GM23338 (cell line): ENCODE measurements around the gene FBXL5. TPM values are rescaled to one million over a fixed set of nuclear protein-coding genes. Genes with fewer than 3 reads are reported as not detected.

Experiments used
- ATAC-seq: fragments of 200-7000 bp; cut with Tn5 transposase; 3 replicates; pipeline ENCODE4 v1.9.1; 2020
- DNase-seq: peaks from one replicate; pipeline ENCODE4 v3.0.0-alpha.2; 2015; ENCODE audit warnings: low spot score
- H2AFZ ChIP-seq: fragments of 200-600 bp; sonication (generic); 2 replicates; pipeline ENCODE4 v1.8.0; 2016; ENCODE audit warnings: antibody characterized with exemption, mild to moderate bottlenecking, moderate library complexity
- H3F3A ChIP-seq: fragments of 200-600 bp; sonication (generic); replicated peaks from 2 replicates; pipeline ENCODE4 v1.8.0; 2017; ENCODE audit warnings: antibody characterized with exemption, mixed run types, low read depth
- H3K27ac ChIP-seq: fragments of 200-600 bp; sonication (generic); 2 replicates; pipeline ENCODE4 v1.6.1; 2016; ENCODE audit warnings: low read depth
- H3K27me3 ChIP-seq: fragments of 200-600 bp; sonication (generic); 2 replicates; pipeline ENCODE4 v1.8.0; 2016; ENCODE audit warnings: mild to moderate bottlenecking, mixed run types, moderate library complexity; ENCODE audit not compliant: insufficient read depth
- H3K36me3 ChIP-seq: fragments of 200-600 bp; sonication (generic); 2 replicates; pipeline ENCODE4 v1.8.0; 2016; ENCODE audit warnings: mild to moderate bottlenecking; ENCODE audit not compliant: insufficient read depth
- H3K4me1 ChIP-seq: fragments of 200-600 bp; sonication (generic); 2 replicates; pipeline ENCODE4 v1.8.0; 2016; ENCODE audit warnings: mild to moderate bottlenecking, moderate library complexity; ENCODE audit not compliant: insufficient read depth
- H3K4me2 ChIP-seq: fragments of 200-600 bp; sonication (generic); 2 replicates; pipeline ENCODE4 v1.7.1; 2017; ENCODE audit warnings: mixed run types
- H3K4me3 ChIP-seq: fragments of 200-600 bp; sonication (generic); 2 replicates; pipeline ENCODE4 v1.6.1; 2016; ENCODE audit warnings: mixed run types
- H3K79me2 ChIP-seq: fragments of 200-600 bp; sonication (generic); replicated peaks from 2 replicates; pipeline ENCODE4 v1.8.0; 2017; ENCODE audit warnings: mild to moderate bottlenecking; ENCODE audit not compliant: insufficient read depth
- H3K9me2 ChIP-seq: fragments of 200-600 bp; sonication (generic); 2 replicates; pipeline ENCODE4 v1.8.0; 2017; ENCODE audit not compliant: insufficient read depth
- H4K20me1 ChIP-seq: fragments of 200-600 bp; sonication (generic); replicated peaks from 2 replicates; pipeline ENCODE4 v1.8.0; 2017; ENCODE audit warnings: mild to moderate bottlenecking; ENCODE audit not compliant: insufficient read depth
- H3K27ac Mint-ChIP-seq: 2 replicates; pipeline ENCODE4 v1.8.0; 2020; ENCODE audit warnings: inconsistent platforms, mild to moderate bottlenecking, moderate library complexity, mixed read lengths
- H3K27me3 Mint-ChIP-seq: 3 replicates; pipeline ENCODE4 v1.8.0; 2022; ENCODE audit warnings: low read depth, mild to moderate bottlenecking, moderate library complexity, mixed read lengths, inconsistent platforms; ENCODE audit not compliant: insufficient read depth, poor library complexity
- H3K36me3 Mint-ChIP-seq: 3 replicates; pipeline ENCODE4 v1.8.0; 2021; ENCODE audit warnings: low read depth, mild to moderate bottlenecking, inconsistent platforms, moderate library complexity, mixed read lengths
- H3K4me1 Mint-ChIP-seq: 3 replicates; pipeline ENCODE4 v1.8.0; 2020; ENCODE audit warnings: mild to moderate bottlenecking, inconsistent platforms, mixed read lengths
- H3K4me3 Mint-ChIP-seq: 3 replicates; pipeline ENCODE4 v1.8.0; 2021; ENCODE audit warnings: moderate library complexity, mild to moderate bottlenecking, inconsistent platforms, mixed read lengths
- H3K9me3 Mint-ChIP-seq: 3 replicates; pipeline ENCODE4 v1.8.0; 2020; ENCODE audit warnings: moderate library complexity, mild to moderate bottlenecking, inconsistent platforms, mixed read lengths
- CREB1 ChIP-seq: fragments of 250-450 bp; sonication (Bioruptor Pico); IDR thresholded peaks from 2 replicates; pipeline ENCODE4 v1.5.0; 2020; ENCODE audit warnings: low read depth, mild to moderate bottlenecking, moderate library complexity
- EZH2 ChIP-seq: fragments of 200-600 bp; sonication (generic); IDR thresholded peaks from one replicate; pipeline ENCODE4 v1.8.0; 2017; ENCODE audit warnings: antibody characterized with exemption, mild to moderate bottlenecking, low read depth; ENCODE audit not compliant: unreplicated experiment
- EZH2phosphoT487 ChIP-seq: fragments of 200-600 bp; sonication (generic); IDR thresholded peaks from one replicate; pipeline ENCODE4 v1.8.1; 2018; ENCODE audit warnings: antibody characterized with exemption; ENCODE audit not compliant: unreplicated experiment
- JUNB ChIP-seq: IDR thresholded peaks from one replicate; pipeline ENCODE4 v1.6.1; 2016; ENCODE audit warnings: antibody characterized with exemption; ENCODE audit not compliant: unreplicated experiment
- NANOG ChIP-seq: IDR thresholded peaks from 2 replicates; pipeline ENCODE4 v1.6.1; 2016; ENCODE audit warnings: antibody characterized with exemption, borderline replicate concordance
- STAT1 ChIP-seq: IDR thresholded peaks from one replicate; pipeline ENCODE4 v1.6.1; 2016; ENCODE audit warnings: antibody characterized with exemption; ENCODE audit not compliant: unreplicated experiment
- ZNF114 ChIP-seq: fragments of 250-450 bp; sonication (Bioruptor Pico); IDR thresholded peaks from 2 replicates; pipeline ENCODE4 v1.5.0; 2020; ENCODE audit warnings: mild to moderate bottlenecking, moderate library complexity
- ZNF331 ChIP-seq: fragments of 250-450 bp; sonication (Bioruptor Pico); IDR thresholded peaks from 2 replicates; pipeline ENCODE4 v1.5.0; 2020; ENCODE audit warnings: low read depth, mild to moderate bottlenecking, moderate library complexity
- ZNF462 ChIP-seq: fragments of 250-450 bp; sonication (Bioruptor Pico); IDR thresholded peaks from 2 replicates; pipeline ENCODE4 v1.5.0; 2020; ENCODE audit warnings: mild to moderate bottlenecking, moderate library complexity
- polyA plus RNA-seq: library from polyadenylated mRNA; unstranded; fragments of >200 nt; fragmentation: Nextera tagmentation; extraction: Ambion mirVana; gene quantifications from 2 replicates; pipeline ENCODE4 v1.2.1, GENCODE V29; 2016
- total RNA-seq: library from RNA; depleted of rRNA; stranded (reverse); fragments of >200 nt; shearing (Covaris generic); gene quantifications from 2 replicates; pipeline ENCODE4 v1.2.3, GENCODE V29; 2014

FBXL5 gene
- total and polyA plus RNA-seq, 2 experiments from 2014 or later: 55.7 to 81.9 TPM

- no peaks in the 10 kb centered on the region for H3F3A ChIP-seq
- DNase-seq (no peak), ATAC-seq (no peak)
- H3K9me2 ChIP-seq: 0 out of 2 replicates have a peak, but pooled peaks cover 3% of the 10 kb centered on the region
- H4K20me1 ChIP-seq: no peaks in the 10 kb centered on the region
- H3K36me3 ChIP-seq: no peaks in the 10 kb centered on the region
- no peak overlapping the region for H3K4me2 ChIP-seq
- H3K79me2 ChIP-seq: no peaks in the 10 kb centered on the region
- H3K27me3 ChIP-seq: no peaks in the 10 kb centered on the region
- H3K4me3 ChIP-seq: no peak overlapping the region
- TF ChIP-seq NANOG (no peak), ZNF462 (CRISPR knock-in tag) (no peak), ZNF331 (CRISPR knock-in tag) (no peak), EZH2 (no peak), CREB1 (CRISPR knock-in tag) (no peak), STAT1 (no peak), ZNF114 (CRISPR knock-in tag) (no peak), JUNB (no peak), EZH2phosphoT487 (no peak)
- H3K27ac ChIP-seq: no peak overlapping the region
- no peaks in the 10 kb centered on the region for H3K4me1 ChIP-seq
- no peak overlapping the region for H2AFZ ChIP-seq
- H3K27me3 Mint-ChIP-seq: no peaks in the 10 kb centered on the region
- H3K27ac Mint-ChIP-seq: no peak overlapping the region
- H3K4me1 Mint-ChIP-seq: no peaks in the 10 kb centered on the region
- H3K36me3 Mint-ChIP-seq: peaks cover 4% of the 10 kb centered on the region; the same call in 1 of the 3 replicates
- H3K9me3 Mint-ChIP-seq: no peaks in the 10 kb centered on the region
- no peak overlapping the region for H3K4me3 Mint-ChIP-seq
Measured at GRCh38 chr4:15562623-15563022, 92.5 kb downstream of the FBXL5 start.
